Smooth muscle cell (in vitro differentiated cells): Measurements from ENCODE around the gene MAPK1. TPM values are rescaled to one million over a fixed set of nuclear protein-coding genes. Genes with fewer than 3 reads are reported as not detected.

Source experiments
- DNase-seq: peaks from one replicate; lab custom pipeline; 2025; ENCODE audit not compliant: unreplicated experiment; lab: John Stamatoyannopoulos, UW
- H2AFZ ChIP-seq: fragments of 200-600 bp; sonication (generic); 2 replicates; pipeline ENCODE4 v1.6.0; 2016; ENCODE audit warnings: antibody characterized with exemption, low read depth, mild to moderate bottlenecking
- H3F3A ChIP-seq: fragments of 200-600 bp; sonication (generic); 2 replicates; pipeline ENCODE4 v1.6.0; 2017; ENCODE audit warnings: antibody characterized with exemption, low read depth
- H3K27ac ChIP-seq: fragments of 200-600 bp; sonication (generic); 2 replicates; pipeline ENCODE4 v1.5.1; 2016; ENCODE audit warnings: low read depth, mild to moderate bottlenecking
- H3K27me3 ChIP-seq: fragments of 200-600 bp; sonication (generic); 2 replicates; pipeline ENCODE4 v1.6.1; 2016; ENCODE audit warnings: low read depth, mild to moderate bottlenecking
- H3K36me3 ChIP-seq: fragments of 200-600 bp; sonication (generic); 2 replicates; pipeline ENCODE4 v1.5.1; 2016; ENCODE audit warnings: low read depth
- H3K4me1 ChIP-seq: fragments of 200-600 bp; sonication (generic); 2 replicates; pipeline ENCODE4 v1.5.1; 2016; ENCODE audit warnings: low read depth
- H3K4me2 ChIP-seq: fragments of 200-600 bp; sonication (generic); 2 replicates; pipeline ENCODE4 v1.6.0; 2016; ENCODE audit warnings: mild to moderate bottlenecking
- H3K4me3 ChIP-seq: fragments of 200-600 bp; sonication (generic); 2 replicates; pipeline ENCODE4 v1.5.1; 2016; ENCODE audit warnings: mild to moderate bottlenecking
- H3K79me2 ChIP-seq: fragments of 200-600 bp; sonication (generic); 2 replicates; pipeline ENCODE4 v1.6.0; 2016; ENCODE audit warnings: low read depth, mild to moderate bottlenecking
- H3K9ac ChIP-seq: fragments of 200-600 bp; sonication (generic); 2 replicates; pipeline ENCODE4 v1.6.0; 2016; ENCODE audit warnings: low read depth
- H3K9me3 ChIP-seq: fragments of 200-600 bp; sonication (generic); replicated peaks from 2 replicates; pipeline ENCODE4 v1.5.1; 2016; ENCODE audit warnings: low read depth
- H4K20me1 ChIP-seq: fragments of 200-600 bp; sonication (generic); 2 replicates; pipeline ENCODE4 v1.6.0; 2016; ENCODE audit warnings: low read depth
- WGBS: methylation state at CpG from one replicate; pipeline ENCODE4 v1.1.7; 2016; ENCODE audit warnings: low lambda C conversion rate; 5-methylcytosine and 5-hydroxymethylcytosine counted together
- polyA plus RNA-seq: library from polyadenylated mRNA; unstranded; fragments of >200 nt; fragmentation: Nextera tagmentation; extraction: Ambion mirVana; gene quantifications from 2 replicates; pipeline ENCODE4 v1.2.1, GENCODE V29; 2016
- total RNA-seq: library from RNA; depleted of rRNA; stranded (reverse); fragments of >200 nt; gene quantifications from 2 replicates; pipeline ENCODE4 v1.2.3, GENCODE V29; 2014
- TF ChIP-seq, protein P1 (sequence below): fragments of 200-600 bp; sonication (generic); IDR thresholded peaks from 2 replicates; pipeline ENCODE4 v1.5.1; 2017; ENCODE audit warnings: borderline replicate concordance, mild to moderate bottlenecking, antibody characterized with exemption; ENCODE audit not compliant: insufficient read depth, poor library complexity, severe bottlenecking

MAPK1 gene
- total and polyA plus RNA-seq, 2 experiments from 2014 or later, result 57.1 to 62.3 TPM

DNA sequence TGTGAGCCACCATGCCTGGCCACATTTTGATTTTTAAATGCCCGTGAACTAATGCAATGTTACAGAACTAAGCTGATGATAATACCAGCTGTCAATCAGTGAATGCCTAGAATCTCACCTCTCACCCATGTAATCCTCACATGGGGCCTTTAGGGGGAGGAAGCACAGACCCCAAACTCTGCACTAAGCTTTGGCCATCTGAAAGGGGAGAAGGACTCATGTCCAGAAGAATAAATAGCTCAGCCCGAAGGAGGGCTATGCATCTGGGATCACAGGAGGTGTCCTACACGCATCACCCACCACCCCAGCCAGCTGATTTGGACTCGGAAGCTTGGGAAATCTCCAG is 95.8 kb downstream of the MAPK1 start:
- peaks cover 18% of the 10 kb centered on the region for H4K20me1 ChIP-seq
- no peak overlapping the region for H3K4me2 ChIP-seq
- 96% methylated on average over 4 of the region's 4 CpGs for WGBS
- no peaks in the 10 kb centered on the region for H3F3A ChIP-seq
- H3K36me3 ChIP-seq, result peaks cover 20% of the 10 kb centered on the region
- H2AFZ ChIP-seq, result no peak overlapping the region
- TF ChIP-seq, protein P1, sequence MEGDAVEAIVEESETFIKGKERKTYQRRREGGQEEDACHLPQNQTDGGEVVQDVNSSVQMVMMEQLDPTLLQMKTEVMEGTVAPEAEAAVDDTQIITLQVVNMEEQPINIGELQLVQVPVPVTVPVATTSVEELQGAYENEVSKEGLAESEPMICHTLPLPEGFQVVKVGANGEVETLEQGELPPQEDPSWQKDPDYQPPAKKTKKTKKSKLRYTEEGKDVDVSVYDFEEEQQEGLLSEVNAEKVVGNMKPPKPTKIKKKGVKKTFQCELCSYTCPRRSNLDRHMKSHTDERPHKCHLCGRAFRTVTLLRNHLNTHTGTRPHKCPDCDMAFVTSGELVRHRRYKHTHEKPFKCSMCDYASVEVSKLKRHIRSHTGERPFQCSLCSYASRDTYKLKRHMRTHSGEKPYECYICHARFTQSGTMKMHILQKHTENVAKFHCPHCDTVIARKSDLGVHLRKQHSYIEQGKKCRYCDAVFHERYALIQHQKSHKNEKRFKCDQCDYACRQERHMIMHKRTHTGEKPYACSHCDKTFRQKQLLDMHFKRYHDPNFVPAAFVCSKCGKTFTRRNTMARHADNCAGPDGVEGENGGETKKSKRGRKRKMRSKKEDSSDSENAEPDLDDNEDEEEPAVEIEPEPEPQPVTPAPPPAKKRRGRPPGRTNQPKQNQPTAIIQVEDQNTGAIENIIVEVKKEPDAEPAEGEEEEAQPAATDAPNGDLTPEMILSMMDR, result no peak
- no peaks in the 10 kb centered on the region for H3K9me3 ChIP-seq
- H3K27me3 ChIP-seq, result no peaks in the 10 kb centered on the region
- no peak overlapping the region for H3K9ac ChIP-seq
- no peaks in the 10 kb centered on the region for H3K79me2 ChIP-seq
- no peak for DNase-seq
- H3K4me1 ChIP-seq, result no peaks in the 10 kb centered on the region
- H3K27ac ChIP-seq, result no peak overlapping the region
- no peak overlapping the region for H3K4me3 ChIP-seq

DNA sequence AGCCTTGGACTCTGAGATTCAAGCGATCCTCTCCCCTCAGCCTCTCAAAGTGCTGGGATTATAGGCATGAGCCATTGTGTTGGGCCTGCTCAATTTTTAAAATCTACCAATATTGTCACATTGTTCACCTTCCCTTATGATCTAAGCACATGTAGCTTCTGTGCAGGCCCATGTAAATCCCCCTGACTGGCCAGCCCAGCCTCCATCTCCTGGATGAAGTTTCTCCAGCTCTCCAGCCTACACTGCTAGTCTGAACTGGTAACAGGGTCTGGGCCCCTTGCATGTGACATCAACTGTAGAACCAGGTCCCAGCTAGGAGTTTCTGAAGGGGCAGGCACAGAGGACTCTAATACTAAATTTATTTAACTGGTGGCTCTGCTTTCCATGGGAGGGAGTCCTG is 99.0 kb downstream of the MAPK1 start:
- no peaks in the 10 kb centered on the region for H3F3A ChIP-seq
- H4K20me1 ChIP-seq, result peaks cover 6% of the 10 kb centered on the region
- no peaks in the 10 kb centered on the region for H3K79me2 ChIP-seq
- no peaks in the 10 kb centered on the region for H3K27me3 ChIP-seq
- H3K4me1 ChIP-seq, result no peaks in the 10 kb centered on the region
- no peak overlapping the region for H3K4me2 ChIP-seq
- DNase-seq, result no peak
- no peaks in the 10 kb centered on the region for H3K9me3 ChIP-seq
- TF ChIP-seq, protein P1, result no peak
- H3K4me3 ChIP-seq, result no peak overlapping the region
- no peak overlapping the region for H2AFZ ChIP-seq
- no peak overlapping the region for H3K9ac ChIP-seq
- peaks cover 27% of the 10 kb centered on the region for H3K36me3 ChIP-seq
- H3K27ac ChIP-seq, result no peak overlapping the region
- WGBS, result 68% methylated on average over 1 of the region's 1 CpG

DNA sequence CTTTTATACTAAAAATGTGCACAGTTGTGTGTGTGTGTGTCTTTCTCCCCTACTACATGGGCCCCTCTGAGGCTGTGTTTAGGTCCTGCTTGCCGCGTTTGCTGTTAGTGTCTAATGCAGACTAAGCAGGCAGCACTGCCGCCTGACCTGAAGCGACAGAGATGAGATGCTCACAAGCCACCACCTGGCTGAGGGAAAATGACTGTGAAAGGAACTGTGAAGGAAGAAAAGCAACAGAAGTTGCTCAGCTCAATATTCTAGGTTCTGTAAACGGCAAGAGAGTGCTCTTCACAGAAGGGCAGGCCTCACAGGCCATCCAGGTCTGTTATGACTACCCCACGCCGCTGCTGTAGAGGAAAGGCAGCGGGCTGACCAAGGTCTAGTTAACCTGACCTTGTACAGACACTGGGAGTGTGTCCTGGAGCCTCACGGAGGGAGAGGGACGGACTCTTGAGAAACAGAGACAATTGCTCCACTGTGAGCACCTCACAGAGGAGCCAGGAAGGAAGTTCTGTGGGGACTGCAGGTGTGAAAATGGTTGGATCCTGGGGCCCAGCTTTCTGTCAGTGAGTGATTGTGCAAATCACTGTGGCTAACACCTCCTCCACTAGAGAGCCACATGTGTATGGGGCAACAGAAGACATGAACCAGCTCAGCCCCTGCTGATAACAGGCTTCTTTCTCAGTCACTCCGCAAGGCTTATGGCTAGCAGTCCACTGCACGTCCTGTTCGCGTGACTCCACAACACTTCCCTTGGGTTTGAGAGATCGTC is 100.6 kb downstream of the MAPK1 start:
- Histone ChIP-seq H3K4me3 (no peak overlapping the region), H3K36me3 (peaks cover 33% of the 10 kb centered on the region), H3F3A (no peaks in the 10 kb centered on the region), H3K9ac (no peak overlapping the region), H3K9me3 (no peaks in the 10 kb centered on the region), H3K4me2 (no peak overlapping the region), H3K79me2 (no peaks in the 10 kb centered on the region), H3K27me3 (no peaks in the 10 kb centered on the region), H3K4me1 (no peaks in the 10 kb centered on the region), H4K20me1 (peaks cover 6% of the 10 kb centered on the region), H2AFZ (no peak overlapping the region), H3K27ac (no peak overlapping the region)
- WGBS, result 92% methylated on average over 15 of the region's 15 CpGs
- TF ChIP-seq, protein P1, result no peak
- DNase-seq, result no peak
